ENCODE measurements around the gene CMIP.

The CMIP gene

DNA sequence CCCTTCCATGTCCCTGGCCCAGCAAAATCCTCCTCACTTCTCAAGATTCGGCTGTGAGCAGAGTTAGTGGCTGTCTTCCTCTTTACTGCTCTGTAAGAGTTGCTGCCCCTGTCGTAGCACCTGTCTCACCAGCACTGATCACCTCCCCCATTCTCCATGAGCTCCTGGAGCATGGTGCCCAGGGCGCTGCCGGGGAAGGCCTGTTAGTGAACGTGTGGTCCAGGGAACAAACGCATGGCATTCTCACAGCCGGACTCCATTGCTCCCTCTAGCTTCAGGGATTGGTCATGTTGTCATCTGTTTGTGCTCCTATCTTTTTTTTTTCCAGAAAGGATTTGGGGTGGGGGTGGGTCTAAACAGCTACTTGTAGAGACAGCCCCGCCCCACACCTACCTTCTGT, 141.2 kb downstream of the CMIP start:
- H3K27me3 ChIP-seq: no peaks in the 10 kb centered on the region
- no peak for DNase-seq
- peaks cover 0 to 5% (median 0%) of the 10 kb centered on the region in 4 donors for H3K4me1 ChIP-seq
- no peaks in the 10 kb centered on the region for H3K36me3 ChIP-seq
- TF ChIP-seq CTCF (IDR thresholded peaks at IDR 0.05): no peak
- intact Hi-C loops (cut with DNase I; ENCODE audit: low total_unique reads): no loop called here
- H3K9me3 ChIP-seq: no peaks in the 10 kb centered on the region
- no peak overlapping the region for H3K4me3 ChIP-seq
- H3K27ac ChIP-seq: no peak overlapping the region

DNA sequence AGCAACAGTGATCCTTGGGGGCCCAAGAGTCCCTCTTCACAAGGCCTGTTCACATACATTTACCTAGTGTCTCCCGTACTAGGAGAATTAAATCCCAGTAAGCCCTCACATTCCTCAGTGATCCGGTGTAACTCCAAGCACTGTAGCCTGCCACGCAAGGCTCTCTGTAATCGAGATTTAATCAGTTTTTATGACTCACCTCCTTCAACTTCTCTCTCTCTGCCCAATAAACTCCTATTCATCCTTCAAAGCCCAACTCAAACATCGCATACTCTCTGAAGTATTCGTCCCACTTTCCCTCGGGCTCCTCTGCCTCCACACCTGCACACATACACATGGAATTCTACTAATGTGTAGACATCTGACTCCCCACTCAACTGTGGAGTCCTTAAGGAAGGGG, 141.8 kb downstream of the CMIP start:
- no peak overlapping the region for H3K4me3 ChIP-seq
- H3K4me1 ChIP-seq: peaks cover 0 to 5% (median 0%) of the 10 kb centered on the region in 4 donors
- H3K9me3 ChIP-seq: no peaks in the 10 kb centered on the region
- H3K36me3 ChIP-seq: no peaks in the 10 kb centered on the region
- no peak overlapping the region for H3K27ac ChIP-seq
- intact Hi-C loops (cut with DNase I; ENCODE audit: low total_unique reads): no loop called here
- DNase-seq: no peak
- H3K27me3 ChIP-seq: no peaks in the 10 kb centered on the region
- TF ChIP-seq CTCF (IDR thresholded peaks at IDR 0.05): no peak

- Histone ChIP-seq H3K36me3 (no peaks in the 10 kb centered on the region), H3K27me3 (no peaks in the 10 kb centered on the region), H3K4me1 (peaks cover 0 to 5% (median 0%) of the 10 kb centered on the region in 4 donors), H3K4me3 (no peak overlapping the region), H3K9me3 (no peaks in the 10 kb centered on the region), H3K27ac (no peak overlapping the region)
- no peak for TF ChIP-seq CTCF (IDR thresholded peaks at IDR 0.05)
- DNase-seq: no peak
- intact Hi-C loops (cut with DNase I; ENCODE audit: low total_unique reads): no loop called here
Observed at GRCh38 chr16:81586977-81587625, 142.5 kb downstream of the CMIP start.

DNA sequence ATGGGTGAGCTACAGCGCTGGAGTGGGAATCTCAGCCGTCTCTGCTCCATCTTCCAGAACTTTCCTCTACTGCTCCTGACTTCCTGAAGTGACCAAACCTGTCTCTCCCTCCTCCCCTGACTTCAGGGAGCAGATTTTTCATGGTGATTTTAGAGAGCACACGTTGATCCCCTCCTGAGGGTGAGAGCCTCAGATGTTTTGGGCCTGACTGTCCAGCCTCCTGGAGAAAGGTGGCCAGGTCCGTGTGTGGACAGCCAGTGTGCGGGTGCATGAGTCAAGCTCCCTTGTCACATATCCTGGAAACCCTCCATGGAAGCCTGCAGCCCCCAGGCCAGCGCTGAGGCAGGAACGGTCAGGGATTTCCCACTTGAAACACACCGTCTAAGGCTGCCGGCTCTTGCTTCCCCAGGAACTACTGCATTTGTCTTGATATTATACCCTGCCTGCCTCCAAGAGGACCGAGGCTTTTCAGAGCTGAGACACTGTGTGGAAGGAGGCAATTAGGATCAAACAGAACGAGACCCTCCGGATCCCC, 143.1 kb downstream of the CMIP start:
- peaks cover 0 to under 1% (median 0%) of the 10 kb centered on the region in 4 donors for H3K4me1 ChIP-seq
- TF ChIP-seq CTCF (IDR thresholded peaks at IDR 0.05): no peak
- no peaks in the 10 kb centered on the region for H3K36me3 ChIP-seq
- no peak overlapping the region for H3K27ac ChIP-seq
- no peak overlapping the region for H3K4me3 ChIP-seq
- no peaks in the 10 kb centered on the region for H3K27me3 ChIP-seq
- no peaks in the 10 kb centered on the region for H3K9me3 ChIP-seq
- DNase-seq: no peak
- intact Hi-C loops (cut with DNase I; ENCODE audit: low total_unique reads): no loop called here

GRCh38 chr16:81588326-81589081, 143.9 kb downstream of the CMIP start:
- H3K27me3 ChIP-seq: no peaks in the 10 kb centered on the region
- H3K36me3 ChIP-seq: no peaks in the 10 kb centered on the region
- H3K27ac ChIP-seq: no peak overlapping the region
- intact Hi-C loops (cut with DNase I; ENCODE audit: low total_unique reads): no loop called here
- H3K4me1 ChIP-seq: no peaks in the 10 kb centered on the region
- no peak for DNase-seq
- H3K4me3 ChIP-seq: no peak overlapping the region
- no peaks in the 10 kb centered on the region for H3K9me3 ChIP-seq
- TF ChIP-seq CTCF (IDR thresholded peaks at IDR 0.05): no peak
